AG09309 (cell line): Measurements from ENCODE around the gene SUMO4.

Source experiments
- DNase-seq: peaks from one replicate; pipeline ENCODE4 v3.0.0-alpha.2; 2010; ENCODE audit warnings: low read depth
- H3K4me3 ChIP-seq: 2 replicates; pipeline ENCODE4 v1.5.1; 2011; ENCODE audit warnings: mild to moderate bottlenecking, low read depth, low read length, moderate library complexity; ENCODE audit not compliant: control insufficient read depth
- TF ChIP-seq, protein P1 (sequence below): IDR thresholded peaks from 2 replicates; pipeline ENCODE4 v1.5.1; 2011; ENCODE audit warnings: mild to moderate bottlenecking, low read depth, low read length, inconsistent platforms; ENCODE audit not compliant: insufficient read depth, control insufficient read depth; ENCODE audit errors: missing control alignments

Gene SUMO4

DNA sequence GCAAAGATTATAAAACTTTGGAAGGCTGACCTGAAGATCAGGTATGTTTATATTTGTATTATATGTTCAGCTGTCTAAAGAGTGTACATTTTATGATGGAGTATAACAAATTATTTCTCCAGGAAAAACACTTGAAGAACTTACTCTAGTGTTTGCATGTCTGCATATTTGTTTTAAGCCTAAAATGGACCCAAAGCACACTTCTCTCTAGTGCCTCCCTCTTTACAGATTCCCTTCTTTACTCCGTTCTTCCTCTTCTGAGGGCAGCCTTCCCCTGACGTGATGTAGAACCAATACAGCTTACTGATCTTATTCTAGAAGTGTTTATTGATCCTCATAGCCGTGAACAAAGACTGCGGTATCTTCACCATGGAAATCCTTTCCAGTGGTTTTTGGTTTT is 13.9 kb downstream of the SUMO4 start:
- H3K4me3 ChIP-seq, result no peak overlapping the region
- no peak for DNase-seq
- TF ChIP-seq, protein P1, sequence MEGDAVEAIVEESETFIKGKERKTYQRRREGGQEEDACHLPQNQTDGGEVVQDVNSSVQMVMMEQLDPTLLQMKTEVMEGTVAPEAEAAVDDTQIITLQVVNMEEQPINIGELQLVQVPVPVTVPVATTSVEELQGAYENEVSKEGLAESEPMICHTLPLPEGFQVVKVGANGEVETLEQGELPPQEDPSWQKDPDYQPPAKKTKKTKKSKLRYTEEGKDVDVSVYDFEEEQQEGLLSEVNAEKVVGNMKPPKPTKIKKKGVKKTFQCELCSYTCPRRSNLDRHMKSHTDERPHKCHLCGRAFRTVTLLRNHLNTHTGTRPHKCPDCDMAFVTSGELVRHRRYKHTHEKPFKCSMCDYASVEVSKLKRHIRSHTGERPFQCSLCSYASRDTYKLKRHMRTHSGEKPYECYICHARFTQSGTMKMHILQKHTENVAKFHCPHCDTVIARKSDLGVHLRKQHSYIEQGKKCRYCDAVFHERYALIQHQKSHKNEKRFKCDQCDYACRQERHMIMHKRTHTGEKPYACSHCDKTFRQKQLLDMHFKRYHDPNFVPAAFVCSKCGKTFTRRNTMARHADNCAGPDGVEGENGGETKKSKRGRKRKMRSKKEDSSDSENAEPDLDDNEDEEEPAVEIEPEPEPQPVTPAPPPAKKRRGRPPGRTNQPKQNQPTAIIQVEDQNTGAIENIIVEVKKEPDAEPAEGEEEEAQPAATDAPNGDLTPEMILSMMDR, result no peak

DNA sequence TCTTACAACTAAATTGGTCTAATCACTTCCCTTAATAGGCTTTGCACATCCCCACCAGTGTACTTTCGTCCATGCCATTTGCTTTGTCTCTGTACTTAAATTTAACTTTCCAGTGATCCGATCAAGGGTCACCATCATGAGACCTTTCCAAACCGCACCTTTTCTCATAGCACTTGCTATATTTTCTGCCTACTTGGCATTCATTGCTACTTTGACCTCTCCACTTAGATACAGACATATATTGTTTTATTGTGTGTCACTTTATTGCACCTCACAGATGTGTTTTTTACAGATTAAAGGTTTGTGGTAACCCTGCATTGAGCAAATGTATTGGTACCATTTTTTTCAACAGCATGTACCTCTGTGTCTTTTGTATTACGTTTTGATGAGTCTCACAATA is 14.8 kb downstream of the SUMO4 start:
- TF ChIP-seq, protein P1, result no peak

DNA sequence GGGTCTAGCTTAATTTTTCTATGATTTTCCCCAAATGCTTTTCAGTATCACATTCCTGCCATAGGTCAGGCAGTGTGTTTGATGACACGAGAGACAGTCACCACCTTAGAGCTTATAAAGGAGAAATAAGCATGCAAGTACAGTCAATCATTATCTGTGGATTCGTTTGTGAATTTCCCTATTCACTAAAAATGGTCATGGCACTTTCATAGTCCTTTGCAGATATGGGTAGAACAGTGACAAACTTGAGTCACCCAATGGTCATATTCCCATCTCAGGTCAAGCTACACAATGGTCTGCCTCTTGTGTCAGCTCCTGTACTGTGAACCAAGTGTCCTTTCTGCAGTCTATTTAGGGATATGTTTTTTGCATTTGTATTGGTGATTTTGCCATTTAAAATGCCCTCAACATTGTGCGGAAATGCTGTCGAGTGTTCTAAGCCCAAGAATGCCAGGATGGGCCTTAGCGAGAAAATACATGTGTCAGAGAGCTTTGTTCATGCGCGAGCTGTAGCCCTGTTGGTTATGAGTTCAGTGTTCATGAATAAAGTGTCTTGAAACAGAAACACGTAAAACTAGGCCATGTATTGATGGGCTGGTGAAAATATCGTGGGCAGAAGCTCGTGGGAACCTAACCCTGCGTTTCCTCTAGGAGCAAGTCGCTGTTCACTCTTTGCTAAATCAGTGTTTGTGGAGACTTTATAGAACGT is 19.8 kb downstream of the SUMO4 start:
- DNase-seq, result no peak
- TF ChIP-seq, protein P1, result no peak
- no peak overlapping the region for H3K4me3 ChIP-seq

More for the DNA sequence above, 14.8 kb downstream of the SUMO4 start:
- no peak for DNase-seq
- no peak overlapping the region for H3K4me3 ChIP-seq

DNA sequence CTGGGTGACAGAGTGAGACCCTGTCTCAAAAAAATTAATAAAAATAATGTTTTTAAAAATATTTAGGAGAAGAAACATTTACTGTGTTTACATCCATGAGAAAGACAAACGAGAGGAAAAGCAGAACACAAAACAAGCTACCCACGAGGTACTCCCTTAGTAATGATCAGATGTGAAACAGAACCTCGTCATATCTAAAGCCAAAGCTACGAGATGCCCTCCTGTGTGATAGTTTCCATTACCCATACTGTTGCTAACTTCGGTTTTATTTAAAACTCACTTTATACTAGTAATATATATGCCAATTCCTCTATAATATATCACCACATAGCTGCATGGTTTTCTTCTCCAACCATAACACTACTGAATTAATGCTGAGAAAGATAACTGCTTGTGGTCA is 21.1 kb downstream of the SUMO4 start:
- TF ChIP-seq, protein P1, result no peak
- H3K4me3 ChIP-seq, result no peak overlapping the region
- DNase-seq, result no peak

DNA sequence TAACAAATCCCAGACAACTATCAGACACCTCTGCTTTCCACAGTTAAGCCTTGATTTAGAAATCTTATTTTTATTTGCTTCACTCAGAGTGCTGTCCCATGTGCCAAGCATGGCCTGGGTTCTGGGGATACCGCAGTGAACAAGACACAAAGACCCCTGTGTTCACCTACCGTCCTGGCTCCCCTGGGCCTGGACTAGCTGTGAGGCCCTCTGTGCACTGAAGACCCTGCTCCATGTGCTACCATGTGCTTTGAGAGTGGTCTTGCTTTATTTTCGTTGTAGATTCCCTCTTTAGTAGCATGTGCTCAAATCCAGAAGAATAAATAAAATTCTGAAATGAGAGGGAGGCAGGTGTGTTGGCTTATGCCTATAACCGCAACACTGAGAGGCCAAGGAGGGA is 22.5 kb downstream of the SUMO4 start:
- H3K4me3 ChIP-seq, result no peak overlapping the region
- TF ChIP-seq, protein P1, result no peak
- no peak for DNase-seq

DNA sequence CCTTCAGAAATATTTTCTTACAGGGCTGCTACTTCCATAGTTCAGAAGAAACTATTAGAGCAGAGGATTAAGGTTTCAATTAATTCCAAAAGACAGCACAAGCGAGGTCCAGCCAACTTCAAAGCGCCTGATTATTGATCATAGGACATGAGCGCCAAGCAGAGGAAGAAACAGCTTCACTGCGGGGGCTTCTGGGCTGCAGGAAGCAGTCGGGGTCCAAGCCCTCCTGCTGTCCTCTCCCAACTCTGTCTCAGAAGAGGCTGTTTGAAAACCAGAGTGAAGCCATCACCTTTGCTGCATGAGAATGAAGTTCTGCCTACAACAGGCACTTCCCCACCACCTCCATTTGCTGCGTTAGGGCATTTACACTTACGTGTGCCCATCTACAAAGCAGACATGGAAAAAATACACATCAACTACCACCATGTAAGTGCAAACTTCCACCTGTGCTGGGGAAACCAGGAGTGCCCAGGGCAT is 23.9 kb downstream of the SUMO4 start:
- TF ChIP-seq, protein P1, result no peak
- DNase-seq, result no peak
- no peak overlapping the region for H3K4me3 ChIP-seq
